Stimulated activated CD8-positive, alpha-beta memory T cell treated with anti-CD3 and anti-CD28 coated beads, Interleukin-4, amount 100 ng/mL, for 4 hours (primary cell): ENCODE results near the gene EPHB6.

ENCODE experiments used
- DNase-seq, 2 donors: peaks; one replicate each; pipeline ENCODE4 v3.0.0-alpha.2; 2020; ENCODE audit warnings: low read depth in 2 of 2, low spot score in 1 of 2

EPHB6 gene

GRCh38 chr7:142854372-142855113 lies at the start of gene EPHB6:
EPHB6 (plus strand) TSS chr7:142855076; CDS start chr7:142863228, 8,152 bp downstream.
- DNase-seq, result peak in 1 of 2 donors; percentile 29

- no peak for DNase-seq
These were observed 49.4 kb upstream of the EPHB6 start for GRCh38 chr7:142805350-142806021.

- DNase-seq, result no peak
These were observed 48.9 kb upstream of the EPHB6 start for GRCh38 chr7:142806022-142806356.

- DNase-seq, result no peak
These were observed 47.9 kb upstream of the EPHB6 start for GRCh38 chr7:142806957-142807356.

GRCh38 chr7:142807855-142808460 lies 46.9 kb upstream of the EPHB6 start:
- DNase-seq, result no peak

GRCh38 chr7:142808461-142808801 lies 46.4 kb upstream of the EPHB6 start:
- DNase-seq, result no peak

GRCh38 chr7:142808802-142809583 lies 45.9 kb upstream of the EPHB6 start:
- DNase-seq, result peak; percentile 87 to 94

GRCh38 chr7:142809671-142810070 lies 45.2 kb upstream of the EPHB6 start:
- no peak for DNase-seq

- no peak for DNase-seq
These were observed 43.6 kb upstream of the EPHB6 start for GRCh38 chr7:142811154-142811737.

- DNase-seq, result no peak
These were observed 42.2 kb upstream of the EPHB6 start for GRCh38 chr7:142812437-142813215.

GRCh38 chr7:142813226-142813625 lies 41.6 kb upstream of the EPHB6 start:
- no peak for DNase-seq

- DNase-seq, result no peak
These were observed 41.2 kb upstream of the EPHB6 start for GRCh38 chr7:142813699-142814098.

GRCh38 chr7:142814451-142814850 lies 40.4 kb upstream of the EPHB6 start:
- DNase-seq, result no peak

- no peak for DNase-seq
These were observed 39.7 kb upstream of the EPHB6 start for GRCh38 chr7:142815134-142815533.

GRCh38 chr7:142817506-142817905 lies 37.4 kb upstream of the EPHB6 start:
- no peak for DNase-seq

GRCh38 chr7:142819530-142819929 lies 35.3 kb upstream of the EPHB6 start:
- DNase-seq, result no peak

- DNase-seq, result no peak
These were observed 32.2 kb upstream of the EPHB6 start for GRCh38 chr7:142822714-142823113.

- DNase-seq, result no peak
These were observed 26.9 kb upstream of the EPHB6 start for GRCh38 chr7:142827951-142828500.

- no peak for DNase-seq
These were observed 22.5 kb upstream of the EPHB6 start for GRCh38 chr7:142832417-142832816.
